ENCODE results near the gene CLCNKB. TPM values are rescaled to one million over a fixed set of nuclear protein-coding genes. Genes with fewer than 3 reads are reported as not detected.
A peak's percentile ranks its signal among the peaks of the same experiment; 100 is the strongest.

CLCNKB gene
- total and polyA plus RNA-seq, 2 of the 13 experiments (the other 11 are each of a cell fraction or from before 2014, with no cell fraction given), result 0.04 TPM; not detected in 1

DNA sequence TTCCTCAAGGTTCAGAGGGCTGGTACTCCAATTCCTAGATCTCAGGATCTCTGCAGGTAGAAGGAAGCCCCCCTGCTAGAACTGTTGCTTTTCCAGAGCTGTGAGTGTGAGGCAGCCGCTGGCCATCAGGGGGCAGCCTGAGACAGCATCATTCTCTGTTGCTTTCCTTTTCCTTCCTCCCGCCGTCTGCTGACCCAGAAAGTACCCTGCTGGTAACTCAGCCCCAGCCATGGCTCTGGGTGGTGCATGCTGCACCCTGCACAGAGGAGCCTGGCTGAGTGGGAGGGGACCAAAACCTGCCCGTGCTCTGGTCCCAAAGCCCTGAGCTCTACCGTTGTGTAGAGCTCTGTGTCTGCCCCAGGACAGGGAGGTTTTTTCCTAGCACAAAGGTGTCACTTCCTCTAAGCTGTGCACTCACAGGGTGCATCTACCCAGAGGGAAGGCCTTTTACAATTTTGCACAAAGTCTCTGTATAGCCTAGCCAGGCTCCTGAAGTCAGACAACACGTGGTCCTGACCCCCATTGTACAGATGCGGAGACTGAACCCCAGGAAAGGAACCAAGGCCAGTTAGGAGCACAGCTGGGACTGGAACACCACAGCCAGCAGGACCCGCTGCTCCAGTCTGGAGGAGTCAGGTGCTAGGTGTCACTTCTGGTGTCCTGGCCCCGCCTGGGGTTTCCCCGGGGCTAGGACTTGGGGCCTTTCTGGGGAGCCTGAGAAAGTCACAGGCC, 35.5 kb downstream of the CLCNKB start (continued):
- TF ChIP-seq, protein P1, sequence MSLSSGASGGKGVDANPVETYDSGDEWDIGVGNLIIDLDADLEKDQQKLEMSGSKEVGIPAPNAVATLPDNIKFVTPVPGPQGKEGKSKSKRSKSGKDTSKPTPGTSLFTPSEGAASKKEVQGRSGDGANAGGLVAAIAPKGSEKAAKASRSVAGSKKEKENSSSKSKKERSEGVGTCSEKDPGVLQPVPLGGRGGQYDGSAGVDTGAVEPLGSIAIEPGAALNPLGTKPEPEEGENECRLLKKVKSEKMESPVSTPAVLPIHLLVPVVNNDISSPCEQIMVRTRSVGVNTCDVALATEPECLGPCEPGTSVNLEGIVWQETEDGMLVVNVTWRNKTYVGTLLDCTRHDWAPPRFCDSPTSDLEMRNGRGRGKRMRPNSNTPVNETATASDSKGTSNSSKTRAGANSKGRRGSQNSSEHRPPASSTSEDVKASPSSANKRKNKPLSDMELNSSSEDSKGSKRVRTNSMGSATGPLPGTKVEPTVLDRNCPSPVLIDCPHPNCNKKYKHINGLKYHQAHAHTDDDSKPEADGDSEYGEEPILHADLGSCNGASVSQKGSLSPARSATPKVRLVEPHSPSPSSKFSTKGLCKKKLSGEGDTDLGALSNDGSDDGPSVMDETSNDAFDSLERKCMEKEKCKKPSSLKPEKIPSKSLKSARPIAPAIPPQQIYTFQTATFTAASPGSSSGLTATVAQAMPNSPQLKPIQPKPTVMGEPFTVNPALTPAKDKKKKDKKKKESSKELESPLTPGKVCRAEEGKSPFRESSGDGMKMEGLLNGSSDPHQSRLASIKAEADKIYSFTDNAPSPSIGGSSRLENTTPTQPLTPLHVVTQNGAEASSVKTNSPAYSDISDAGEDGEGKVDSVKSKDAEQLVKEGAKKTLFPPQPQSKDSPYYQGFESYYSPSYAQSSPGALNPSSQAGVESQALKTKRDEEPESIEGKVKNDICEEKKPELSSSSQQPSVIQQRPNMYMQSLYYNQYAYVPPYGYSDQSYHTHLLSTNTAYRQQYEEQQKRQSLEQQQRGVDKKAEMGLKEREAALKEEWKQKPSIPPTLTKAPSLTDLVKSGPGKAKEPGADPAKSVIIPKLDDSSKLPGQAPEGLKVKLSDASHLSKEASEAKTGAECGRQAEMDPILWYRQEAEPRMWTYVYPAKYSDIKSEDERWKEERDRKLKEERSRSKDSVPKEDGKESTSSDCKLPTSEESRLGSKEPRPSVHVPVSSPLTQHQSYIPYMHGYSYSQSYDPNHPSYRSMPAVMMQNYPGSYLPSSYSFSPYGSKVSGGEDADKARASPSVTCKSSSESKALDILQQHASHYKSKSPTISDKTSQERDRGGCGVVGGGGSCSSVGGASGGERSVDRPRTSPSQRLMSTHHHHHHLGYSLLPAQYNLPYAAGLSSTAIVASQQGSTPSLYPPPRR (CRISPR knock-in tag; IDR thresholded peaks at IDR 0.05; ENCODE audit: borderline replicate concordance), result no peak
- TF ChIP-seq SMAD3 (CRISPR knock-in tag; IDR thresholded peaks at IDR 0.05) (peak; percentile 43; the same call in 1 of the 2 replicates), FOXA3 (CRISPR knock-in tag; IDR thresholded peaks at IDR 0.05) (peak; percentile 31; the same call in 1 of the 2 replicates), TAF1 (CRISPR knock-in tag; IDR thresholded peaks at IDR 0.05) (no peak), RBM39 (IDR thresholded peaks at IDR 0.05; ENCODE audit: low read depth, low read length, poor library complexity, severe bottlenecking) (no peak), RFXANK (CRISPR knock-in tag; IDR thresholded peaks at IDR 0.05) (no peak)
- TF ChIP-seq, protein P2, sequence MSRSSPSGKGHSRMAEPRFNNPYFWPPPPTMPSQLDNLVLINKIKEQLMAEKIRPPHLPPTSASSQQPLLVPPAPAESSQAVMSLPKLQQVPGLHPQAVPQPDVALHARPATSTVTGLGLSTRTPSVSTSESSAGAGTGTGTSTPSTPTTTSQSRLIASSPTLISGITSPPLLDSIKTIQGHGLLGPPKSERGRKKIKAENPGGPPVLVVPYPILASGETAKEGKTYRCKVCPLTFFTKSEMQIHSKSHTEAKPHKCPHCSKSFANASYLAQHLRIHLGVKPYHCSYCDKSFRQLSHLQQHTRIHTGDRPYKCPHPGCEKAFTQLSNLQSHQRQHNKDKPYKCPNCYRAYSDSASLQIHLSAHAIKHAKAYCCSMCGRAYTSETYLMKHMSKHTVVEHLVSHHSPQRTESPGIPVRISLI (CRISPR knock-in tag; IDR thresholded peaks at IDR 0.05; ENCODE audit: borderline replicate concordance), result peak; percentile 38; the same call in 1 of the 2 replicates
- TF ChIP-seq, protein P3, sequence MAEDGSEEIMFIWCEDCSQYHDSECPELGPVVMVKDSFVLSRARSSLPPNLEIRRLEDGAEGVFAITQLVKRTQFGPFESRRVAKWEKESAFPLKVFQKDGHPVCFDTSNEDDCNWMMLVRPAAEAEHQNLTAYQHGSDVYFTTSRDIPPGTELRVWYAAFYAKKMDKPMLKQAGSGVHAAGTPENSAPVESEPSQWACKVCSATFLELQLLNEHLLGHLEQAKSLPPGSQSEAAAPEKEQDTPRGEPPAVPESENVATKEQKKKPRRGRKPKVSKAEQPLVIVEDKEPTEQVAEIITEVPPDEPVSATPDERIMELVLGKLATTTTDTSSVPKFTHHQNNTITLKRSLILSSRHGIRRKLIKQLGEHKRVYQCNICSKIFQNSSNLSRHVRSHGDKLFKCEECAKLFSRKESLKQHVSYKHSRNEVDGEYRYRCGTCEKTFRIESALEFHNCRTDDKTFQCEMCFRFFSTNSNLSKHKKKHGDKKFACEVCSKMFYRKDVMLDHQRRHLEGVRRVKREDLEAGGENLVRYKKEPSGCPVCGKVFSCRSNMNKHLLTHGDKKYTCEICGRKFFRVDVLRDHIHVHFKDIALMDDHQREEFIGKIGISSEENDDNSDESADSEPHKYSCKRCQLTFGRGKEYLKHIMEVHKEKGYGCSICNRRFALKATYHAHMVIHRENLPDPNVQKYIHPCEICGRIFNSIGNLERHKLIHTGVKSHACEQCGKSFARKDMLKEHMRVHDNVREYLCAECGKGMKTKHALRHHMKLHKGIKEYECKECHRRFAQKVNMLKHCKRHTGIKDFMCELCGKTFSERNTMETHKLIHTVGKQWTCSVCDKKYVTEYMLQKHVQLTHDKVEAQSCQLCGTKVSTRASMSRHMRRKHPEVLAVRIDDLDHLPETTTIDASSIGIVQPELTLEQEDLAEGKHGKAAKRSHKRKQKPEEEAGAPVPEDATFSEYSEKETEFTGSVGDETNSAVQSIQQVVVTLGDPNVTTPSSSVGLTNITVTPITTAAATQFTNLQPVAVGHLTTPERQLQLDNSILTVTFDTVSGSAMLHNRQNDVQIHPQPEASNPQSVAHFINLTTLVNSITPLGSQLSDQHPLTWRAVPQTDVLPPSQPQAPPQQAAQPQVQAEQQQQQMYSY (CRISPR knock-in tag; IDR thresholded peaks at IDR 0.05), result no peak

All from HepG2 (cell line).